NCI-H146 (cell line): ENCODE measurements around the gene MAP2K5.
A peak's percentile ranks its signal among the peaks of the same experiment; 100 is the strongest.

ENCODE experiments used
- DNase-seq: peaks from one replicate; lab custom pipeline; 2025; lab: John Stamatoyannopoulos, UW

Gene MAP2K5

GRCh38 chr15:67838789-67839332 lies 296.4 kb downstream of the MAP2K5 start:
- peak; percentile 57 for DNase-seq

GRCh38 chr15:67839499-67839928 lies 297.0 kb downstream of the MAP2K5 start:
- peak; percentile 56 for DNase-seq

- DNase-seq = peak; percentile 85
These were observed 297.6 kb downstream of the MAP2K5 start, which contains the start of gene RNU6-1 for GRCh38 chr15:67839929-67840748. TSS of gene RNU6-1 (minus strand) at chr15:67840045.

DNA sequence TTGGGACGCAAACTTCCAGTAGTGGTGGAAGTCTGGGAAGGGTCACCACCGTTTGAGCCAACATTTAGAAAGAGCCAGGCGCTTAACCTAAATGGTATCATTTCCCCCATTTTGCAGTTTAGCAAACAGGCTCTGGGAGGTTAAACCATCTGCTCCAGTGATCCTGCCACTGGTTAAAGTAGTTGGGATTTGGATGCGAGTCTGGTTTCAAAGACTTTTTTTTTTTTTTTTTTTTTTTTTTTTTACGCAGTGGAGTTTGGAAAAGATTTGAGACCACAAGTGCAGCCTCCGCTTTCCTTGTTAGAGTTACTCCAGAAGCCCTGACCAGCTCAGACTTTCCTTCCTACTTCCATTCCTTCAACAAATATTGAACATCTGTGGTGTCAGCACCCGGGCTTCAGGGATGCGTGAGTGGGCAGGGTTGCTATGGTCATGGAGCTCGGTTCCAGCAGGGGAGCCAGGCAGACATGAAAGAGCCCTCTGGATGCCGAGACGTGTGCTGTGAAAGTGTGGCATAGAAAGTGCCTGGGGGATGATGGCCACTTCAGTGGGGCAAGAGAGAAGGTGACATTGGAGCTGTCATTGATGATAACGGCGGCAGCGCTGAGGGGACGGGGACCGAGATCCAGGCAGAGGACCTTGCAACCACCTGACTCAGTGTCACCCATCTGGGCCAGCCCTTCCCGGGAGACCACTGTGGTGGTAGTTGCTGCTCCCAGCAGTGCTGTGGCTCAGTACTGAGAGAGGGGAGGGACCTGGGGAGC lies 298.4 kb downstream of the MAP2K5 start:
- DNase-seq = peak; percentile 38

GRCh38 chr15:67841513-67841762 lies 298.9 kb downstream of the MAP2K5 start:
- no peak for DNase-seq

DNA sequence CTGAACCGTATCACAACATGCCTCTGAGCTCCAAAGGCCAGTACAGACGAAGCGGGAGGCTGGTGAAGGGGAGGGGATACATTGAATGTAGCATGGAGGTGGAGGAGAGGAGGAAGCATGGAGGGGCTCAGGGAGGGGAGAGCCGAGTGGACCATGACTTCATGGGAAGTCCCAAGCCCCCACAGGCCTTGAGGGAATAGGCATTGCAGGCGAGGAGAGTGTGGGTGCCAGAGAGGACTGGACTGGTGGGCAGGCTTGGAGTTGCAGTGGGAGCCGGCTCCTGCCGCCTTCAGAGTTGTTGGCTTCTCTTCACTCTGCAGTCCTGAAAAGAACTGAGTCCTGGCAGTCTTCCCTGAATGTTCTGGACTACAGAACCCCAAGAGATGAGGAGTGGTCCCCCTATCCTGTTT lies 300.6 kb downstream of the MAP2K5 start:
- no peak for DNase-seq

GRCh38 chr15:67843571-67844387 lies 301.3 kb downstream of the MAP2K5 start:
- DNase-seq = no peak

- DNase-seq = no peak
These were observed 303.5 kb downstream of the MAP2K5 start for GRCh38 chr15:67845974-67846373.

DNA sequence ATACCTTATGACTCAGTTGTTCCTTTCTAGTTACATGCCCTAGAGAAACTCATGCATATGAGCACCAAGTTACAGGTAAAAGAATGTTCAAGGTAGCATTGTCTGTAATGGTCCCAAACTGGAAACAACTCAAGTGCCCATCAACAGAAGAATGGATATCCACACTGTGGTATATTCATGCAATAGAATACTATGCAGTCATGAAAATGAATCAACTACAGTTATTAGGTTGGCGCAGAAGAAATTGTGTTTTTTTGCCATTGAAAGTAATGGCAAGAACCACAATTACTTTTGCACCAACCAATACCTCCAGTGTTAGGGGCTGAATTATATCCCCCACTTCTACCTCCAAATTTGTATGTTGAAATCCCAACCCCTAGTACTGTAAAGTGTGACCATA lies 307.0 kb downstream of the MAP2K5 start:
- DNase-seq = no peak

GRCh38 chr15:67850336-67850735 lies 307.8 kb downstream of the MAP2K5 start:
- no peak for DNase-seq

- no peak for DNase-seq
These were observed 308.6 kb downstream of the MAP2K5 start for GRCh38 chr15:67850994-67851571.

DNA sequence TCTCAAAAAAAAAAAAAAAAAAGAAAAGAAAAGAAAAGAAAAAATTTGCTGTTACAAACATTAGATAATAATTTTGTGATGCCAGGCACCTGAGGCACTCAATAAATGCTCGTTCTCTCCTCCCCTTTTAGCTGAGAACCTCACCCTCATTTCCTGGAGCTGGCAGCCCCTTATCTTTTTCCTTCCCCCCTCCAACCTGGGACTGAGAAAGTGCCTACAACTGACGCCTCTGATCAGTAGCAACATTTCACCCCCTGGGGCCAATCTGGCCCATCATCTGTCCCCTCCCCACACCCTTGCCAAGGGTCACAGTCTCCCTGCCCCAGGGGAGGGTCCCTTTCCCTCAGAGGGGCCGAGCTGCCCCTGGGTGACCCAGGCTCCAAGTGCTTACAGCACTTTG lies 309.9 kb downstream of the MAP2K5 start:
- no peak for DNase-seq

DNA sequence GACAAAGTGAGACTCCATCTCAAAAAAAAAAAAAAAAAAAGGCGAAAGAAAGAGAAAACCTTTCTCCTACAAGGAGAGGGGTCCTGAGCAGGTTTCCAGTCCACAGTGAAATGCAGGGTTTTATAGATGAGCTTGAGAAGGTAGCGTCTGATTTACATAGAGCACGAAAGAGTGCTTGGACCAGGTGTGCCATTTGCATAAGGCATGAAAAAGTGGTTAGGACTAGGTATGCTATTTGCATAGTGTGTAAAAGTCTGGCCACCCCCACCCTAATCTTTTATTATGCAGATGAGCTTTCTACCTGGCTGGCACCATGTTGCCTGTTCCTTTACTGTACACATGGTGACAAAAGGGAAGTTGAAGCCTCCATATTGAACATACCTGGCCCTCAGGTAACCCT lies 311.0 kb downstream of the MAP2K5 start:
- no peak for DNase-seq

- no peak for DNase-seq
These were observed 311.9 kb downstream of the MAP2K5 start for GRCh38 chr15:67854358-67854757.

DNA sequence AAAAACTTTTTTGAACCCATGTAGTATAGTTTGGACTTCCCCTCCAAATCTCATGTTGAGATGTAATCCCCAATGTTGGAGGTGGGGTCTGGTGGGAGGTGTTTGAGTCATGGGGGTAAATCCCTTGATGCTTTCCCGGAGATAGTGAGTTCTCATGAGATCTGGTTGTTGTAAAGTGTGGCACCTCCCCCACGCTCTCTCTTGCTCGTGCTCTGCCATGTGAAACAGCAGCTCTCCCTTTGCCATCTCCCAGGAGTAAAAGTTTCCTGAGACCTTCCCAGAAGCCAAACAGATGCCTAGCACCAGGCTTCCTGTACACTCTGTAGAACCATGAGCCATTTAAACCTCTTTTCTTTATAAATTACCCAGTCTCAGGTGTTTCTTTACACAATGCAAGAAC lies 313.3 kb downstream of the MAP2K5 start:
- no peak for DNase-seq
